DOHH2 (cell line): ENCODE data around the gene MYBPH.

Source experiments
- CTCF ChIP-seq: fragments of 200-600 bp; sonication (generic); IDR thresholded peaks from one replicate; pipeline ENCODE4 v1.5.1; 2014; ENCODE audit warnings: antibody characterized with exemption, mild to moderate bottlenecking, low read depth, low read length; ENCODE audit not compliant: poor library complexity, severe bottlenecking
- EZH2phosphoT487 ChIP-seq: fragments of 200-600 bp; sonication (generic); IDR thresholded peaks from 2 replicates; pipeline ENCODE4 v1.6.1; 2017; ENCODE audit warnings: borderline replicate concordance, mild to moderate bottlenecking, antibody characterized with exemption, low read length, moderate library complexity, mixed read lengths

- TF ChIP-seq CTCF, result no peak
- TF ChIP-seq EZH2phosphoT487, result no peak
These were observed 11.7 kb upstream of the MYBPH start for GRCh38 chr1:203187304-203187685.
